RKO (cell line): ENCODE data around the gene SPTAN1.
"Not testable (repeated sequence)": the region's sequence is repeated elsewhere in the genome, so short reads cannot be mapped to it uniquely, and the experiment has no call there.

Source experiments
- DNase-seq: peaks from one replicate; pipeline ENCODE4 v3.0.0-alpha.2; 2016; ENCODE audit warnings: low spot score

Gene SPTAN1

DNA sequence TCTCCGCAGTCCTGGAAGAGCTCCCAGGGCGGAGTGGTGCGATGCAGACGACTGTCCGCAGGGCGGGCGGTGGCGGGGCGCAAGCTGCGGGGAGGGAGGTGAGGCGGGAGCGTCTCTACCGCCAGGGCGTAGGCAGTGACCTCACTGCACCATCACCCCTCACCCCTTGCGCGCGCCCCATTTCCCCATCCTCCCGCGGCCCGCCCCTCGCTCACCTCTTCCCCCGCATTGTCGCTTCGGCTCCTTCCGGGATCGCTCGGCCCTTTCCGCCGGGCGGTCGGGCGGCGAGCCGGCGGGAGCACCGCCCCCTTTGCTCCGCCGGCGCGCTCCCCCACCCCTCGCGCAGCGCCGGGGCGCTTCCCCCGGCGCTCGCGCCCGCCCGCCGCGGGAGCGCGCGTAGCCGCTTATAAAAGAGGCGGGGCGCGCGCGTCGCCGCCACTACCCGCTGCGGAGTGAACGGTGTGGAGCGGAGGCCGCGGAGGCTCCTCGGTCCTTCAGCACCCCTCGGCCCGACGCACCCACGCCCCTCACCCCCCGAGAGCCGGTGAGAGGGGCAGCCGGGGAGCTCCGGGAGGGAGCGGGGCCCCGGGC is at the start of gene SPTAN1:
SPTAN1 (plus strand) TSS at position 435 of the 591 bp plus-strand sequence. CDS start 14,154 bp downstream, outside the sequence.
- DNase-seq = peak; percentile 97

DNA sequence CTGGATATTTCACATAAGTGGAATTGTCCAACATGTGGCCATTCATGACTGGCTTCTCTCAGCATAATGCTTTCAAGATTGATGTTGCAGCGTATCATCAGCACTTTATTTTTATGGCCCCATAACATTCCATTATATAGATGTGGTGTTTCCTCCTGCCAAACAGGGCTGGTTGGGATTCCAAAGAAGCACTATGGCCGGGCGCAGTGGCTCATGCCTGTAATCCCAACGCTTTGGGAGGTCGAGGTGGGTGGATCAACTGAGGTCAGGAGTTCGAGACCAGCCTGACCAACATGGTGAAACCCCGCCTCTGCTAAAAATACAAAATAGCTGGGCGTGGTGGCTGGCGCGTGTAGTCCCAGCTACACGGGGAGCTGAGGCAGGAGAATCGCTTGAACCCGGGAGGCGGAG is 49.0 kb upstream of the SPTAN1 start:
- not testable (repeated sequence) for DNase-seq

DNA sequence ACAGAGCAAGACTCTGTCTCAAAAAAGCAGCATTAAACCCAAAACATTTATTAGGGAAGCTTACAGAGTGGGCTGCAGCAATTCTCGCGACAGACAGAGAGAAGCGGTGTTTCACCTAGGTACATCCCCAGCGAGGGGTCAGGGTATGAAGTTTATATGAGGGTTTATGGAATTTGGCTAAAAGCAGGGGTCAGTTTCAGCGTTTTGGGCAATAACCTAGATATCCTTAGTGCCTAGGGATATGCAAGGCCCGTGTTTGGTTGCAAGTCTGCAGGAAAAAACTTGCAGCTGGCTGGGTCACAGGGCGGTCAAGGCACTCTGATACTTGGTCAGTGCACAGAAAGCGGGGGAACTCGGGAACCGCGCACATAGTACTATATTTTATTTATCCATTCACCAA is 48.5 kb upstream of the SPTAN1 start:
- DNase-seq = peak; percentile 63

DNA sequence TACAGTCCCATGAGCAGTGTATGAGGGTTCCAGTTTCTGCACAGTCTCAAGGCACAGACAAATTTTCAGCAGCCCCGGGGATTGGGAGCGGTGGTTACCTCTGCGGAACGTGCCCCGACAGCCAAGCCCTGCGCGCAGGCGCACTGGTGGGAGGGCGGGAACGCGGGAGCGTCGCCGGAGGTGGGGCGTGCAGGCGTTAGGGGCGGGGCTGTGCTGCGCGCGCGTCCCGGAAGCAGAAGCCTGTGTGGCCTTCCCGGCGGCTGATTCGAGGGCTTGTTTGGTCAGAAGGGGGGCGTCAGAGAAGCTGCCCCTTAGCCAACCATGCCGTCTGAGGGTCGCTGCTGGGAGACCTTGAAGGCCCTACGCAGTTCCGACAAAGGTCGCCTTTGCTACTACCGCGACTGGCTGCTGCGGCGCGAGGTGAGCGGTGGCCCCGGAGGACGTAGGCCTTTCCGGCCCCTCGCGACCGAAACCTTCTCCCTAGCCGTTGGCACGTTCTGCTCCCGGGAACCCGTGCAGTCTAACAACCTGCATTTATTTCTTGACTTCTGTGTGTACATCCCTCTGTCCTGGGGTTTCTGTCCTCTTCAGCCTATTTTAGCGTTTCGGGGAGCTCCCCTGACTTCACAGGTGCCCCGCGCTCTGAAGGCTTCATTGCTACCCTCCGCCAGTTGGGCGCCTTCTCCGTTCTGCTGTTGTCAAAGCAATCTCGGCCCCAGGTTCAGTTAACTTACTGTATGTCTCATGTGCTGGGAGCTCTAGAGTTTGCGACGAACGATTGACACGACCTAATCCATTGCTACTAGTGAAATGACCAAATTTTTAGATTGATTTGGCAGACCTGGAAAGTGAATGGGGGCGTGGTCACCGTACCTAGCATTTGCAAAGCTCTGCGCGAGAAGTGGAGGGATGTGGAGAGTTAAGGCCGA is 47.6 kb upstream of the SPTAN1 start, which contains the start of gene GLE1:
GLE1 (plus strand) TSS at position 235 of the 929 bp plus-strand sequence; CDS start at position 322, 87 bp downstream.
- peak; percentile 96 for DNase-seq

DNA sequence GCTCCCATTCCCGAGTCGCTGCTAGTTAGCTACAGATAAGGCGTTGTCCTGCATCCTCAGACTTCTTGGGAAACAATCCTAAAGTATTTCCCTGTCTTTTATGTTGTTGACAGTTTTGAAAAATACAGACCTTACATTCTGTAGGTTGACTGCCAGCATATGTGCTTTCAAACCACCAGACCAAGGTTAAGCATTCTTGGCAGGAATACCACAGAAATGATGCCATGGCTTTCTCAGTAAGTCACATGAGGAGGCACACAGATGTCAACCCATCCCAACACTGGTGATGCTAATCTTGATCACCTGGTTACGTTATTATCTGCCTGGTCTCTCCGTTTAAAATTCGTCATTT is 47.0 kb upstream of the SPTAN1 start:
- DNase-seq = peak; percentile 71

DNA sequence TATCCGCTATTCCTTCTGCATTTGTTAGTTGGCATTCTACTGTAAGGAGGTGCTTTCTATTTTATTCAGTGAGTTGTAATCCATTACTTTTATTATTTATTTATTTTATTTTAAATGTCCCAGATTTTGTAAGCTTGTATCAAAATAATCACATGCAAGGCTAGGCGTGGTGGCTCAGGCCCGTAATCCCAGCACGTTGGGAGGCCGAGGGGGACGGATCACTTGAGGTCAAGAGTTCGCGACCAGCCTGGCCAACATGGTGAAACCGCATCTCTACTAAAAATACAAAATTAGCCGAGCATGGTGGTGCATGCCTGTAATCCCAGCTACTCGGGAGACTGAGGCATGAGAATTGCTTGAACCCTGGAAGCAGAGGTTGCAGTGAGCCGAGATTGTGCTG is 46.5 kb upstream of the SPTAN1 start:
- DNase-seq = not testable (repeated sequence)

DNA sequence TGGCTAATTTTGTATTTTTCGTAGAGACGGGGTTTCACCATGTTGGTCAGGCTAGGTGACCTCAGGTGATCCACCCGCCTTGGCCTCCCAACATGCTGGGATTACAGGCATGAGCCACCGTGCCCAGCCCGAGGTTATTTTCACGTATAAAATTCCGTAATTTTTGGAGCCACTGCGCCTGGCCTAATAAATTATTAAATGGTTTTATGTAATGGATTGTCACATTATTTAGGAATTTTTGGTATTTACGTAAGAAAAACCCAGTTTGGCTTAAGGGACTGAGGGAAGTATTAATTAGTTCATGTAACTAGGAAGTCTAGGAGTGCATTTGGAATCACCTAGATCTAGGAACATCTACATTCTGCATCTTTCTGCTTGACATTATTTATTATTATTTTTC is 39.6 kb upstream of the SPTAN1 start:
- DNase-seq = no peak

DNA sequence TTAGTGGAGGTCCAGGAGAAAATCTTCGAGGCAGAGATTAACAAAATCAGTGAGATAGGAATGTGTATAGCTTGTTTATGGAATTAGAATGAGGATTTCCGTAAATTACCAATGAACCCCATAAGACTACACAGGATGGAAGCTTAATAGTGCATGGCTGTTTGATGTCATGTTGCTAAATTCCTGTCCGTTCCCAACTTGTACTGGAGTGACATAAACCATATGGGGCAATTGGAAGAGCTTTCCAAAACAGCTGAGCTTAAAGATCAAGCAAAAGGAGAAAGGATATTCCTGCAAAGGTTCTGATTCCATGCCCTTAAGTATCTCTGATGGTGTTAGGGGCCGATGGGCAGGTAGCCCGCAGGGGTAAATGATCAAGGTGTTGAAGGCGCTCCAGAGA is 30.4 kb upstream of the SPTAN1 start:
- DNase-seq = no peak

DNA sequence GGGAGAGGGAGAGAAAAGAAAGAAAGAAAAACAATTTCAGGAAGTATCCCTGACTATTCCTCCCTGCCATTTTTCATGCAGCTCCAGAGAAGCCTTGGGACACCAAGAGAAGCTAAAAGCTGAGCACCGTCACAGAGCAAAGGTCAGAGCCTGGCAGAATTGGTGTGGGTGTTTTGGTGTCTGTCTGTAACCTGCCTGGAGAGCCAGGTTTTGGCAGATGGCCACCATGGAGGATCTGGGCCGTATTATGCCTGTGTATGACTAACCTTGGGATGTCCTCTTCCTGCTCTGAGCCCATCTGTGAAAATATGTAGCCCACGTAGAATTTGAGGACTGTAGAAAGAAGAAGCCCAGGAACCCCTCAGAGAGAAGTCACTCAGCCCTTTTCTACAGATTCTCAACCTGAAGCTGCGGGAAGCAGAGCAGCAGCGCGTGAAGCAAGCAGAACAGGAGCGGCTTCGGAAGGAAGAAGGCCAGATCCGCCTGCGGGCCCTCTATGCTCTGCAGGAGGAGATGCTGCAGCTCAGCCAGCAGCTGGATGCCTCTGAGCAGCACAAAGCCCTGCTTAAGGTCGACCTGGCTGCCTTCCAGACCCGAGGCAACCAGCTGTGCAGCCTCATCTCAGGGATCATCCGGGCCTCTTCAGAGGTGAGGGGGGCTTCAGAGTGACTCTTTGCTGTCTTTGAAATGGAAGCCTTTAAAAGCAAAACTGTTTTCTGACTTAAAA is 29.0 kb upstream of the SPTAN1 start:
- DNase-seq = no peak

DNA sequence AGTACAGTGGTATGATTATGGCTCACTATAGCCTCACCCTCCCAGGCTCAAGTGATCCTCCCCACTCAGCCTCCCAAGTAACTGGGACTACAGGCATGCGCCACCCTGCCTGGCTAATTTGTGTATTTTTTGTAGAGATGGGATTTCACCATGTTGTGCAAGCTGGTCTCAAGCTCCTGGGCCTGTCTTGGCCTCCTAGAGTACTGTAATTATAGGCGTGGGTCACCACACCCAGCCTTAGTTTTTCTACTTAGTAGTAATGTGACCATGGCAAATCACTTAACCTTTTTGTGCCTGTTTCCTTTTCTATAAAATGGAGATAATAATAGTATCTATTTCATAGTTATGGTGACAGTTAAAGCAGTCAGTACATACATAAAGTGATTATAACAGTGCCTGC is 25.7 kb upstream of the SPTAN1 start:
- DNase-seq = no peak

DNA sequence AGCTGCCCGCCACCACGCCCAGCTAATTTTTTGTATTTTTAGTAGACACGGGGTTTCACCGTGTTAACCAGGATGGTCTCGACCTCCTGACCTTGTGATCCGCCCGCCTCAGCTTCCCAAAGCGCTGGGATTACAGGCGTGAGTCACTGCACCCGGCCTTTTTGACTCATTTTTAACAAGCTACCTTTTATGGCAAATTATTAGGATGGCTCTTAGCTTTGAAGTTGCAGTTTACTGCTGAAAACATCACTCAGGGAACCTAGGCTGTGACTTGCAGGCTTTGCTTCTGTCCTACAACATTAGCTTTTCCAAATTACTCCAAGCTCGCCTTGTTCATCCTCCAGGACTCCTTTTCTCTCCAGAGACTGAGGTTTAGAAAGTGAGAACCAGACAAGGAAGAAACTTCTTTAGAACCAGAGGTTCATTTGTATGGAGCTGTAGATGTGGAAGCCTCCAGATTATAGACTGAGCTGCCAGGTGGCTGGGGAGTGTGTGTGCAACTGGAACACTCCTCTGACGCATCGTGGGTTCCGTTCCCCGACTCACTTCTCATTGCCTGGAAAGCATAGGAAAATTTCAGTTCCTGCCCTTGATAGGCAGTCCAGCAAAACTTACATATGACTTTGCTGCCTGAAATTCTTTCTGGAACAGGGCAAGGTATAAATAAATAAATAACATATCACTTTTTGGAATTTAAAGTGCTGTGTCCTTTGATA is 23.8 kb upstream of the SPTAN1 start:
- peak; percentile 73 for DNase-seq

DNA sequence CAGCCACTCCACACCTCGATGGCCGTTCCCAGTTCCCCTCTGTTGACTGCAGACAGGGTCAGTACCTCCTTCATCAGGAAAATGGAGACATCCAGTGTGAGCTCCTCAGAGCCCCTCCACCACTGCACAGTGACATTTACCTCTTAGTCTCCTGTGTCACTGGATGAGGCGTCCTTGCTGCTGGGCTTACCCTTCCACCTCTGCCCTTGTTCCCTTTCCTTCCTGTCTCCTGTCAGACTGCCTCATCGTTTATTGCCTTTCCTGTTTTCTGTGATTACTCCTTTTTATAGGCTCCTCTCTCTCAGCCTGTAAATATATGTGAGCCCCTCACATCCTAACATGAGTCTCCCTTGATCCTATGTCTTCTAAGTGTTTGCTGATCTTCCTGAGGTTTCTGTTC is 23.2 kb upstream of the SPTAN1 start:
- no peak for DNase-seq

DNA sequence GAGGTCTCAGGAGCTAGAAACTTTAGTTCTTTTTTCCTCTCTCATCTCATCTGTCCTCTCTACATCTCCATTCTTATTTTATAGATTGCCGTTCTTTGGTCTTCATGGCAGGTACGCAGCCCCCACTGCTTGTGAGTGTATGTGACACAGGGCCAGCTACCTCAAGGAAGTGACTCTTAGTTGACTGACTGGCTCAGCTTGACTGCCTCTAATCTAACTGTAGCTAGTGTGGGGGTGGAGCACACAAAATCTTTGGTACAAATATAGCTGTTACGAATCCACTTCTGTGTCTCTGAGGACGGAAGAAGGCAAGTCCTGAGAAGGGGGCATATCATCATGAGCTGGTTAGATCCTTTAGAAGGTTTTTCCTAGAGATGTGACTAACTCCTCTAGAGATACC is 19.8 kb upstream of the SPTAN1 start:
- no peak for DNase-seq

DNA sequence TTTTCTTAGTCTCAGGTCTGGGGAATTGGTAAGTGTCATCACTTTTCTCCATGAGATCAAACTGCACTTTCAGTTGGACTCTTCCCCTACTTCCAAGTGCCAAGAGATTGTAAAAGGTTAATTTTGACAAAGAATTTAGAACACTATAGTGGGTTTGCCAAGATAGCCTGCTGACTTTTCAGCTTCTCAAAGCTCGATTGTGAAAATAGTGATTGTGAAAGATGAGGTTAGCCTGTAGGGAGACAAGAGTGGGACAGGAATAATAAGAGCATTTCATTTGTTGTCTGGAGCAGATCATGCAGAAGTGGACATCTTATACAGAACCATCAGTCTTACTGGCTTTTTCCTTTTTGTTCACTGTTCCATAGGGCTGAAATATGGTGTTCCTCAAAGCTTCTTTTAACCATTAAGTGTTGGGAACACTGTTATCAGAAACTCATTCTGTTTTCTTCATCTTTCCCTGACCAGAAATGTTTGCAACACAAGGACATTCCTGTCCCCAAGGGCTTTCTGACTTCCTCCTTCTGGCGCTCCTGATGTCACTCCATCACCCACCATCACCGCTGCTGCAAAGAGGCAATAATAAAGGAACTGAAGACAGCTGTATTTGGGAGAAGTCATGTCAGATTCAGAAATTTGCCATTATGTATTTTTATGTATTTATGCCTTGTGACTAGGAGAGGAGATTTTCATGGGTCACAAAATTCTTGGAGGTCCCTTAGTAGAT is 11.6 kb upstream of the SPTAN1 start:
- no peak for DNase-seq

DNA sequence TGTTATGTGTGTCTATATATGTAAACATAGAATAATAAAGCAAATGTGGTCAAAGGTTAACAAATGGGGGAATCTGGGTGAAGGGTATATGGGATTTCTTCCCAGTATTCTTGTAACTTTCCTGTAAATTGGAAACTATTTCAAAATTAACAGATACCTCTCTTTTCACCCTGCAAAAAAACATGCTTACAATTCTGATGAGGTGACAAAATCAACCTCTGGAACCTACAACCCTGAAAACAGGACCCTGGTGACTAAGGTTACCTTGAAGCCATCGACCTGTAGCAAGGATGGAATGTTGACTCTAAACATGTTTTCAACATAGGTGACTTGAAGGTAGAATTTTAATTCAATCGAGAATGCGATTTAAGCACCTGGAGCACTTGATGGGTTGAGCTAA is 5.9 kb upstream of the SPTAN1 start:
- DNase-seq = no peak

DNA sequence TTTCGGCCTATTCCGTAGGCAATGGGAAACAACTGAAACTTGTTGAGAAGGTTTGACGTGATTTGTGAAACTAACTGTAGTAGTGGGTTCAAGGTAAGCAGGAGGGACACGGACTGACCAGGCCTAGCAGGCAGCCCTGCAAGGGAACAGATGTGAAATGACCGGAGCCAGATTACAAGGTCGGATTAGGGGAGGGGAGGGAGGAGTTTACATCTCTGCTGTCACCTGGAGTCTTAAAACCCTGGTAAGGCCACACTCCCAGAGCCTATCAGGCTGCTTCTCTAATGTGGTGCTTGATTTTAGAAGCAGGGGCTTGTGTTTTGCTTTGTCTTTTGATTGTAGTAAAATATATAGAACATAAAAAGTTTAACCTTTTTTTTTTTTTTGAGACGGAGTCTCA is 3.5 kb upstream of the SPTAN1 start:
- DNase-seq = no peak

DNA sequence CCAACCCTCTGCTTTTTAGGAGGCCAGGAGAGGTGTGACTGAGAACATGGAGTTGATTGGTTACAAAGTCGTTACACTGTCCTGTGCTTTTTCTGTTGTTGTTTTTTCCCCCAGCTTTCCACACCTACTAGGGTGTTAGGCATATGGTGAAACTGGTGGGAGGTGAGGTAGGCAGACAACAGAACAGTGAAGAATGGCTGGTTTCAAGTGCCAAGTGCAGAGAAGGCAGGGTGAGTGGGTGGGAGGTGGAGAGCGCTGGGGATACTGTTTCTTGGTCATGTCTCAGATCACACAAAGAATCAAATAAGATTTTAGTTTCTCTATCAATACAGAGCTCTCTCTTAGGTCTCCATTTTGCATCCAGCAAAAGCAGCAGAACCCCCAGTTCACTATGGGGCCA is 2.2 kb upstream of the SPTAN1 start:
- no peak for DNase-seq

DNA sequence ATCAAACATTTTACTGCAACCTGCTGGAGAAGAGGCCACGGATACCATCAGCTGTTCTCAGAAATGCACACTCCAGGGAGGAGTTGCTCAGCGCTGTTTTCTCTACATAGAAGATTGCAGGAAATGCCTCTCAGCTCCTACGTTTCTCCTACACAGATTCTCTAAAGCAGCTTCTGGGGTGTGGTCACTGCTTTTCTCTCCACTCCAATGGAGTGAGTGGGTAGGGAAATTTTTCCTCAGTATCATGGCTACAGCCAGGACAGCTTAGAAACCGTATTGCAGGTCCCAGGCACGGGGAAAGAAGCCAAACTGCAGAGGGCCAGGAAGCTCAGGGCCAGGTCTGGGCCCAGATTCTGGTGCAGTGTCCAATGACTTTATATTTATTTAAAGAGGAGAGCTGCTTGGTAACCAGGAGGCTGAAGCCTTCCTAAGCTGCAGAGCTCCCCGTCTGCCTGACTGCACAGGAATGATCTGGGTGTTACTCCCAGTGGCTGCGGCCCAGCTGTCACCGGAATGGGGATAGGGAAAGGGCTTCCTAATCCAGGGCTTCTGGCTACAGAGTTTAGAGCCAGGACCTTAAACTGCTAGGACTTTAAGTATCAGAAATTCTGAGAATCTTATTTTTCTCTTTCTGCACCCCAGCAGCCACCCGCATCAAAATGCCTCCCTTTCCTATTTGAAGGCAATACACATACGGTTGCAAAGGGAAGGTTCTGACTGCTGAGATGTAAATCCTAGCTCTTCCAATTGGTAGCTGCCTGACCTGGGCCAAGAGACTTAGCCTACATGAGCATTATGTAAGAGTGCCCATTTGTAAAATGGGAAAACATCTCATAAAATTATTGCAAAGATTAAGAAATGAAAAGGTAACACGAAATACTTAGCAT is 1.4 kb upstream of the SPTAN1 start:
- DNase-seq = peak; percentile 52

DNA sequence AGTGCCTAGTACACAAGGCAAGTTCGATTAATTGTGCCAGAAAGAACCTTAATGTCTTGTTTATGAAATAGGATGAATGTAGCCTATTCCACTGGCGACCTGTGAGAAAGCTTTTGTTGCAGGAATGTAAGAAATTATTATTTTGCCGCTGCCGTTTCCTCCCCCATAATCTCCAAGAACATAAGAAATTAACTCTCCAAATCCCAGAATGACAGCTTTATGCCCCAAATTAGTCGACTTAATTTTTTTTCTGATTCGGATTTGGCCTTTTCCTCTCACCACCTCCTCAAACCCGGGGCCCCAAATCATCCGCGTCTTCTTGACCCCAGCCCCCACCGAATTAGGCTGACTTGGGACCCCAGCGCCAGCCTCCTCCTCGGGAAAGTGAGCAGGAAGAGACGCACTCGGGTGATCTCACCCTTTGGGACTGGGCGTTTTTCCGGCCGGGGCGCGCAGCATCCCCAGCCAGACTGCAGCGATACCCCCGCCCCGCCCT is 682 bp upstream of the SPTAN1 start:
- DNase-seq = no peak

DNA sequence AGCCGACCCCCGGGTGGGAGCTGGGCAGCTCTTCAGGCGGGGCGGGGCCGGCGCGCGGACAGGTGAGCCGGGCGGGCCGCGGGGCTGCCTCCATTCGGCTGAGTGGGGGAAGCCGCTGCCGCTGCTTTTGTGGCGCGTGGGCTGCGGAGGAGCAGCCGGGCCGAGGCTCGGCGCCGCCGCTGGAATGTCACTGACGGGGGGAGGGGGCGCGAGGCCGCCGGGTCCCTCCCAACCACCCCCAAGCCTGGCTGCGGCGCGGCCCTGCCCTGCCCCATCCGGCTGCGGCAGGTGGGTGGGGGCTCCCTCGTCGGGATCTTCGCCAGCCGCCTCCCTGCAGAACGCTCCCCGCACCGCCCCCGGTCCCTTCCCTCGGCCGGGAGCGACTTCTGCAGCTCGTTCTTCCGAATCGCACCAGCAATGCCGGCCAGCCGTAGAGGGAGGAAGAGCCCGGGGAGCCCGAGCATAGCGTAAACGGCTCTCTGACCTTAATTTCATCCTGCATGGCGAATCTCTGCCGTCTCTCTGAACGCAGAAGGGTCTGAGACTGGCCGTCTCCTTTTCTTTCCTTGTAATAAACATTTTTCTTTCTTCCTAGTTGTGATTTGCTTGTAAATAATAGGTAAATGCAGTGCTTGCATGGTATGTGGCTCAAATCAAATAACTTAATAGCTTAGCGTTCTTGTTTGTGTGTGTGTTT is 505 bp downstream of the SPTAN1 start:
- peak; percentile 69 for DNase-seq
